Osteocyte (in vitro differentiated cells): ENCODE measurements around the gene TMEM120B. TPM values are rescaled to one million over a fixed set of nuclear protein-coding genes. Genes with fewer than 3 reads are reported as not detected.

Source experiments
- DNase-seq: peaks from one replicate; pipeline ENCODE4 v3.0.0; 2021; ENCODE audit warnings: mixed read lengths; ENCODE audit not compliant: unreplicated experiment; ENCODE audit errors: extremely low spot score
- H3K27ac Mint-ChIP-seq: one replicate; pipeline ENCODE4 v1.8.0; 2021; ENCODE audit warnings: mild to moderate bottlenecking, mixed read lengths; ENCODE audit not compliant: unreplicated experiment
- H3K27me3 Mint-ChIP-seq: one replicate; pipeline ENCODE4 v1.8.0; 2021; ENCODE audit warnings: mixed read lengths; ENCODE audit not compliant: unreplicated experiment
- H3K36me3 Mint-ChIP-seq: one replicate; pipeline ENCODE4 v1.8.0; 2021; ENCODE audit warnings: mixed read lengths; ENCODE audit not compliant: unreplicated experiment
- H3K4me1 Mint-ChIP-seq: one replicate; pipeline ENCODE4 v1.8.0; 2021; ENCODE audit warnings: mixed read lengths; ENCODE audit not compliant: unreplicated experiment
- H3K4me3 Mint-ChIP-seq: one replicate; pipeline ENCODE4 v1.8.0; 2021; ENCODE audit warnings: mild to moderate bottlenecking, moderate library complexity, mixed read lengths; ENCODE audit not compliant: unreplicated experiment
- H3K9me3 Mint-ChIP-seq: one replicate; pipeline ENCODE4 v1.8.0; 2021; ENCODE audit warnings: mixed read lengths; ENCODE audit not compliant: unreplicated experiment
- total RNA-seq: library from RNA; stranded (reverse); gene quantifications from 2 replicates; pipeline ENCODE4 v1.2.1, GENCODE V29; 2021
- TF ChIP-seq, protein P1 (sequence below): fragments of 200-600 bp; sonication (generic); IDR thresholded peaks from 2 replicates; pipeline ENCODE4 v1.5.0; 2021; ENCODE audit warnings: antibody characterized with exemption, mild to moderate bottlenecking, moderate library complexity

The TMEM120B gene
- total RNA-seq, 1 donor from 2014 or later, result 13.2 TPM

DNA sequence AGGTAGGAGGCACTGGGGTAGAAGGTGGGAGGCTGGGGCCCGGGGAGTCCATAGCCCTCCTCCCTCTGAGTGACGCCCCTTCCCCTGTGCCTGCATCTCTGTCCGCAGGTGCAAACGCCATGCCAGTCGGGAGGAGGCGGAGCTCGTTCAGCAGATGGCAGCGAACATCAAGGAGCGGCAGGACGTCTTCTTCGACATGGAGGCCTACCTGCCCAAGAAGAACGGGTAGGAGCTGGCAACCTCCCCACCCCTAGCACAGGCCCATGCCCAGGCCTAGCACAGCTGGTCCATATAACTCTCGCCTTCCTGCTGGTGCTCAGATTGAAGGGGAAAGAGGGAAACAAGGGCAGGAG lies 35.6 kb downstream of the TMEM120B start:
- no peak for DNase-seq
- Mint-ChIP-seq H3K4me1 (peaks cover 13% of the 10 kb centered on the region), H3K27me3 (no peaks in the 10 kb centered on the region), H3K4me3 (no peak overlapping the region), H3K36me3 (peaks cover 5% of the 10 kb centered on the region), H3K9me3 (no peaks in the 10 kb centered on the region), H3K27ac (peak overlapping the region; percentile 80)
- TF ChIP-seq, protein P1, sequence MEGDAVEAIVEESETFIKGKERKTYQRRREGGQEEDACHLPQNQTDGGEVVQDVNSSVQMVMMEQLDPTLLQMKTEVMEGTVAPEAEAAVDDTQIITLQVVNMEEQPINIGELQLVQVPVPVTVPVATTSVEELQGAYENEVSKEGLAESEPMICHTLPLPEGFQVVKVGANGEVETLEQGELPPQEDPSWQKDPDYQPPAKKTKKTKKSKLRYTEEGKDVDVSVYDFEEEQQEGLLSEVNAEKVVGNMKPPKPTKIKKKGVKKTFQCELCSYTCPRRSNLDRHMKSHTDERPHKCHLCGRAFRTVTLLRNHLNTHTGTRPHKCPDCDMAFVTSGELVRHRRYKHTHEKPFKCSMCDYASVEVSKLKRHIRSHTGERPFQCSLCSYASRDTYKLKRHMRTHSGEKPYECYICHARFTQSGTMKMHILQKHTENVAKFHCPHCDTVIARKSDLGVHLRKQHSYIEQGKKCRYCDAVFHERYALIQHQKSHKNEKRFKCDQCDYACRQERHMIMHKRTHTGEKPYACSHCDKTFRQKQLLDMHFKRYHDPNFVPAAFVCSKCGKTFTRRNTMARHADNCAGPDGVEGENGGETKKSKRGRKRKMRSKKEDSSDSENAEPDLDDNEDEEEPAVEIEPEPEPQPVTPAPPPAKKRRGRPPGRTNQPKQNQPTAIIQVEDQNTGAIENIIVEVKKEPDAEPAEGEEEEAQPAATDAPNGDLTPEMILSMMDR, result no peak

GRCh38 chr12:121748571-121749265 lies 36.2 kb downstream of the TMEM120B start:
- H3K4me3 Mint-ChIP-seq, result no peak overlapping the region
- H3K9me3 Mint-ChIP-seq, result no peaks in the 10 kb centered on the region
- DNase-seq, result no peak
- H3K4me1 Mint-ChIP-seq, result peaks cover 13% of the 10 kb centered on the region
- H3K36me3 Mint-ChIP-seq, result peaks cover 5% of the 10 kb centered on the region
- TF ChIP-seq, protein P1, result no peak
- H3K27me3 Mint-ChIP-seq, result no peaks in the 10 kb centered on the region
- peak overlapping the region; percentile 80 for H3K27ac Mint-ChIP-seq

- Mint-ChIP-seq H3K9me3 (no peaks in the 10 kb centered on the region), H3K27ac (peak overlapping the region; percentile 80), H3K36me3 (peaks cover 5% of the 10 kb centered on the region), H3K27me3 (no peaks in the 10 kb centered on the region), H3K4me3 (no peak overlapping the region), H3K4me1 (peaks cover 13% of the 10 kb centered on the region)
- no peak for DNase-seq
- TF ChIP-seq, protein P1, result no peak
These were observed 36.7 kb downstream of the TMEM120B start for GRCh38 chr12:121749267-121749666.

DNA sequence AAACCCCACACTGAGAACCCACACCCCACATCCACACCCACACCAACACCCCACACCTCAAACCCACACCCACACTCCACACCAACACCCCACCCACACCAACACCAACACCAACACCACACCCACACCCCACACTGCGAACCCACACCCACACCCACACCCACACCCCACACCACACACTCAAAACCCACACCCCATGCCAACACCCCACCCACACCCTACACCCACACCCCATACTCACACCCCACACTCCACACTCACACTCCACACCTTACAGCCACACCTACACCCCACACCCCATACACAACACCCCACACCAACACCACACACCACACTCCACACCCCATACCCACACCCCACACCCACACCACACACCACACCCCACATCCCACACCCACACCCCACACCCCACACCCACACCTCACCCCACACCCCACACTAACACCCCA lies 38.0 kb downstream of the TMEM120B start:
- peaks cover 13% of the 10 kb centered on the region for H3K4me1 Mint-ChIP-seq

GRCh38 chr12:121751034-121751433 lies 38.5 kb downstream of the TMEM120B start:
- Mint-ChIP-seq H3K4me3 (no peak overlapping the region), H3K27me3 (no peaks in the 10 kb centered on the region), H3K36me3 (peaks cover 5% of the 10 kb centered on the region), H3K9me3 (no peaks in the 10 kb centered on the region), H3K27ac (no peak overlapping the region), H3K4me1 (peaks cover 13% of the 10 kb centered on the region)
- no peak for DNase-seq
- TF ChIP-seq, protein P1, result no peak

More for the DNA sequence above, 38.0 kb downstream of the TMEM120B start:
- TF ChIP-seq, protein P1, result no peak
- no peak overlapping the region for H3K27ac Mint-ChIP-seq
- no peak overlapping the region for H3K4me3 Mint-ChIP-seq
- H3K27me3 Mint-ChIP-seq, result no peaks in the 10 kb centered on the region
- H3K9me3 Mint-ChIP-seq, result no peaks in the 10 kb centered on the region
- peaks cover 5% of the 10 kb centered on the region for H3K36me3 Mint-ChIP-seq
- DNase-seq, result no peak
